ENCODE measurements around the gene CSMD2.

The CSMD2 gene

DNA sequence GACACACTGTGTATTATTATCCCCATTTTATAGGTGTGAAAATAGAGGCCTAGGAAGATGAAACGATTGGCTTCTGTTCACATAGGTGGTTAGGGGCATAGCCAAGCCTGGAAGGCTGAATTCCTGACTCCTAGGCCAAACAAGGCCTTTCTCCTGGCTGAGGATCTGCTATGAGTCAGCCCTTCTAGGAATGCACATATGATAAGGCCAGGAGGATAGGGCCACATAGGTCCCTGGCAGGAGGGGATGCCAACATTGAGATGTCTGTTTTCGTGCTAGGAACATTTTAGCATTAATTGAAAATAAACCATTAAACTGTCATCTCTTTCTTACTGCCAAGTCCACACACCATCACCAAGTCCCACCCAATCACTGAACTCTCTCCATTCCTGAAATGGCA is 9.2 kb downstream of the CSMD2 start:
- DNase-seq: peak; percentile 55

DNA sequence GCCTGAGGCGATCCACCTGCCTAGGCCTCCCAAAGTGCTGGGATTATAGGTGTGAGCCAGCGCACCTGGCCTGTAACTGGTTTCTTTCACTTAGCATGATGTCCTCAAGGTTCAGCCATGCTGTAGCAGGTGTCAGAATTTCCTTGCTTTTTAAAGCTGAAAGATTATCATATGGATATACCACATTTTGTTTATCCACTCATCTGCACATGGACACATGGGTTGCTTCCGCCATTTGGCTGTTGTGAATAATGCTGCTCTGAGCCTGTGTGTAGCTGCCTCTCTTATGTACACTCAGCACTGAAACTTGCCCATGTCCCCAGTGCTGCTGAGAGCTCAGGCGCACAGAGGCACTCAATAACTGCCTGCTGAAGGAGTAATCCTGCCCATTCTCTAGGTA is 11.8 kb downstream of the CSMD2 start:
- no peak for DNase-seq

DNA sequence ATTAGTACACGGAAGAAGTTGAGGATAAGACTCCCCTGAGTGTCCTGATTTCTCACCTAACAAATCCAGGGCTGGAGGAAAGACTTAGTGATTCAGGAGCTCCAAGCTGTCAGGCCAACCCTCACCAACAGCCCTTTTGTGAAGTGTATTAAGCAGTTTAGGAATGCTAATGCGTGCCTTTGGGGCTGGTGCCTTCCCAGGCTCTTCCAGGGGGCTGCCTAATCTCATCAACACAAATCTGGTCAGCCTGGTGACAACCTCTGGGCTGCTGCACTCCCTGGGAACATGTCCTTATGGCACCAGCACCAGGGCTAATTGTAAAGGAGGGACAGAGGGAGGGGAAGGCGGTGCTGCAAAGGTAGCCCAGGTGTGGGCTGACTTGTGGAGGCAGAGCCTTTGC is 15.5 kb downstream of the CSMD2 start:
- peak; percentile 11 for DNase-seq

DNA sequence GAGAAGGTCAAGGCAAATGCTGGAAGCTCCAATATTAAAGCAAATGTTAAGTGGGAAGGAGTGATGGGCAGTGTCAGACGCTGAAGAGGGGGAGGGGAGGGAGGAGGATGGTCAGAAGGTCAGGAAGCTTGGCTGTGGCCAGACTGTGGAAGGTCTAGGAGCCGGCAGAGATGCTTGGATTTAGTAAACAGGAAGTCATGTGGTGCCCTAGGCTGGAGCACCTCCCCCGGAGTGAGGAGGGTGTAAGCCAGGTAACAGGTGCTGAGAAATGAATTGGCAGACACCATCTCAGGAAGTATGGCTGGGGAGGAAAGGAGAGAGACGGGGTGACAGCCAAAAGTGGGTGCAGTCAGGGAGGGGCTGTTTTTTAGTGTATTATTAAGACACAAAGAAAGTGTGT is 17.7 kb downstream of the CSMD2 start:
- no peak for DNase-seq

DNA sequence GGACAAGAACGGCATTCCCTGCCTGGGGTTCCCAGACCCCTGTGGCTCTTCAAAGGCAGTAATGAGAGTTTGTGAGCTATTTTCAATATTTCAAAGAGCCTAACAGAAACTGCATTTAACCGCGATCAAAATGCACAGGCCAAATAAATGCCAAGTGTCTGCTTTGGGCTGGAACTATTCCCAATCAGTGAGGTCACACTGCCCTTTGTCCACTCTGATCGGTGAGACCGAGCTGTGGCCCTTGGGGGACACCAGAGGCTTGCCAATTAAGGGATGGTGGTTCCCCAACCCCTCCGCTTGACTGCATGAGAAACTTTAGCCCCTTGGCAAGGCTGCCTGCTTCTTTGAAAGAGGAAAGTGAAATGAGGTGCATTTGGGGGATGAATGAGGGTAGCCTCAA is 20.3 kb downstream of the CSMD2 start:
- DNase-seq: no peak

DNA sequence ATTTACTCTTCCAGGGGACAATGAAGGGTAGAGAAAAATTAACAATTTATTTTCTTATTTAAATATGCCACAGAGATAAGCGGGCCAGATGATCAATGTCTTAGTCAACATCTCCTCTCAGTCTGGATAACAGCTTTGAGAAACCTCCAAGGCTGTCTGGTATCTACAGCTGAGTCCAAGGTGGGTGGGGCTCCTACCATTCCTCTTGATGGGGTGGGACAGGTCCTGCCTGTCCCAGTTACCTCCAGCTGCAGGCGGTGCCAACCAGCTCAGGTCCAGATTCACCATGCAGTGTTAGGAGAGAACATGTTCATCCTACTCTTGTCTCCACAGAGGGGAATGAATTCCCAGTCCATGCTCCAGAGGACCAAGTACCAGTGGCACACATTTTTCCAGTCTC is 21.1 kb downstream of the CSMD2 start:
- no peak for DNase-seq

DNA sequence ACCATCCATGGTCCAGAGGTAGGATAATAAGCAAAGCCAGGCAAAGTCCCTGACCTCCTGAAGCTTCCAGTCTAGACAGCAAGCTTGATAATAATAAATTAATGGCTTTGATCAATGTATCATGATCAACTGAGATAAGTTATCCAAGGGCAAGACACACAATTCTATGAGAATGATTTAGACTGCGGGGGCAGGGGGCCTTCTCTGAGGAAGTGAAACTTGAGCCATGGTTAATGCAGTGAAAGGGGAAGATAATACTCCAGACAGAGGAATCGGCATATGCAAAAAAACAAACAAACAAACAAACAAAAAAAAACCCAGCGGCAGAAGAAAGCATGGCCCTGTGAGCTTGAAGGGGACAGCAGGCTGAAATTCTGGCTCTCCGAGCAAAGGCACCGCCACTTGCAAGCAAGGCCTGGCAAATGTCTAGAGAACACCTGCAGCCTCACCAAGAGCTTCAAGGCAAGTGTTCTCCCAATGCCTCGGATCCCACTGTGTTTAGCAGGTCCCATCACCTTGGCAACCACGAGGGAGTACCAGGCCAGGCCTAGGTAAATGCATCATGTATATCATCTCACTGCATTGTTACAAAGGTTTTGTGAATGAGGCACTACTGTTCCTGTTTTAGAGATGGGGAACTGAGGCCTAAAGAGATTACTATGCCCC is 24.9 kb downstream of the CSMD2 start:
- DNase-seq: no peak

DNA sequence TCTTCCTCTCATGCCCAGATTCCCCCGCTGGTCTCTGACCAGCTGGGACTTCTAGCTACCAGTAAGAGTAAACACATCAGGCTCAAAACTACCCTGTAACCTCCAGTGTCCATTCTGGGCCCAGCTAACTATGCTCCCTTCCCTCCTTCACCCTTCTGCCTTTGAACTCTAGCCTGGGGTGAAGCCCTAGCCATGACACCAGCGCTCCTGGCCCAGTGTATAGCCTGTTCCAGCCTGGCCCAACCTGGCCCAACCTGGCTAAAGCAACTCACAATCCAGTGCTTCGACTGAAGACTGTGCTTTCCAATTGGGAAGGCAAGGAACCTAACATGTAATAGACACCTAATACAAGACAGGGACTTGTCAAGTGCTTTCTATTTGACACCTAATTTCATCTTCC is 27.6 kb downstream of the CSMD2 start:
- DNase-seq: no peak

DNA sequence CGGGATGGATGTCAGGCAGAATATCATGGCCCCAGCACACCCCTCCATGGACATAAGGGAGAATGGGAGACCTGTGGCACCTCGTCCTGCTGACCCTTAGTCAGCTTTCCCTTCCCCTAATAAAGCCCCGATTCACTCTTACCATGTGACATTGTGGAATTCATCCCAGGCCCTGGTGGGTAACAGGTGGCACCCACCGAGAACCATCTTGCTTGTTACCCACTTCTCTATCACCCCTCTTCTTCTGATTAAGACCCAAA is 32.9 kb downstream of the CSMD2 start:
- DNase-seq: no peak

DNA sequence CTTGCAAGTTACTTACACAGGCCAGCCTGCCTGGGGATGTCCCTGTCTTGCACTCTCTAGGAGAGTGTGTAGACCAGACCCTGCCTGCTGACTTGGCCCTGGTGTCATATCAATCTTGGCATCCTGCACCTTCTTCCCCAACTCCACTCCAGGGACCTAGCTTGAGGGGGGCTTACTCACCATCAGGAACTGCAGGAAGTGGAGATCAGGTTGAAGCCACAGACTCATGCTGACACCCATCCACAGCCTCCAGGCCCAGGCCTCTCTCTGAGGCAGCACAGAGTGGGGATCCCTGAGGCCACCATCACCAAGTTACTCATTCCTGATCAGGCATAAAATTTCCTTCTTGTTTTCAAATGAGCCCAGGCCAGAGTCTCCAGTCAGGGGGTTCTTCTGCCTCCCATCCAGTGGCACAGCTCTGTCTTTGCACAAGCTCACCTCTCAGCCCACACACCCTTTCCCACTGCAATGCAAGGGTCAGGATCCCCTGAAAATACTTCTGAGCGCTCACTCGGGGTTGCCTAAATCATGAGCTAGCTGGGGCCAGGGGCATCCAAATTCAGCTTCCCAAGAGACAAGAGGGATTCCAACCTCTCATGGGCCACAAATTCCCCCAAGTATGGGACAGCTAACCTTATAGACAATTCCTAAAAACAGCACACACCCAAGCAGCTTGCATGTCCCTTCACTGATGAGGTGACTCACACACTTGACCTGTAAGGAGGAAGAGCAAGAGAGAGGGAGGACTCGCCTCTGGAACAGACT is 33.5 kb downstream of the CSMD2 start:
- no peak for DNase-seq

DNA sequence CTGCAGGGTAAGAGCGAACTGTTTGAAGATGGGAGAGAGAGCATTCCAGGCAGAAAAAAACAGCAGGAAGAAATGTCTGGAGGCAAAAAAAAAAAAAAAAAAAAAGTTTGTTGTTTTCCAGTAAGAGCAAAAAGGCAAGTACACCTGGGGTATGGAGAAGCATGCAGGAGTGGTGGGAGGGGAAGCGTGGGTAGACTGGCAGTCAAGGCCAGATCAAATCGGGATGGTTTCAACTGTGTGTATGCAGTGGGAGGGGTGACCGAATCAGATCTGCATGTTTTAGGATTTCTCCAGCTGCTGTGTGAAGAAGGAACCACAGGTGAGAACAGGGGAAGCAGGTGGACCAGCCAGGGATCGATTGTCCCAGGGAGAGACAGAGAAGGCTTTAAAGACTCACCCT is 34.7 kb downstream of the CSMD2 start:
- no peak for DNase-seq

DNA sequence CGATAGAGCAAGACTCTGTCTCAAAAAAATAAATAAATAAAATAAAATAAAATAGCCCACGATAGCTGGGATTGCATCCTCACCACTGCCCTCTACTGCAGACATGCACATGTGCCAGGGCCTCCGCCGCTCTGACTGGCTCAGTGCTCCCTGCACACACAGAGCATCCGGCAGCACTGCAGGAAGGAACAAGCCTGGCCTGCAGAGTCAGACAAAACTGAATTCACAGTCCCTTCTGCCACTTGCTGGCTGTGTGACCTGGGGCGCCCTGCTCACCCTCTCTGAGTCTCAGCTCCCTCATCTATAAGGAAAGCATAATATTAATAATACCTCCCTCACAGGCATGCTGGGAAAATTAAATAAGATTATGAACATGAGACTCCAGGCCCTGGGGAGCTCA is 35.4 kb downstream of the CSMD2 start:
- DNase-seq: no peak

DNA sequence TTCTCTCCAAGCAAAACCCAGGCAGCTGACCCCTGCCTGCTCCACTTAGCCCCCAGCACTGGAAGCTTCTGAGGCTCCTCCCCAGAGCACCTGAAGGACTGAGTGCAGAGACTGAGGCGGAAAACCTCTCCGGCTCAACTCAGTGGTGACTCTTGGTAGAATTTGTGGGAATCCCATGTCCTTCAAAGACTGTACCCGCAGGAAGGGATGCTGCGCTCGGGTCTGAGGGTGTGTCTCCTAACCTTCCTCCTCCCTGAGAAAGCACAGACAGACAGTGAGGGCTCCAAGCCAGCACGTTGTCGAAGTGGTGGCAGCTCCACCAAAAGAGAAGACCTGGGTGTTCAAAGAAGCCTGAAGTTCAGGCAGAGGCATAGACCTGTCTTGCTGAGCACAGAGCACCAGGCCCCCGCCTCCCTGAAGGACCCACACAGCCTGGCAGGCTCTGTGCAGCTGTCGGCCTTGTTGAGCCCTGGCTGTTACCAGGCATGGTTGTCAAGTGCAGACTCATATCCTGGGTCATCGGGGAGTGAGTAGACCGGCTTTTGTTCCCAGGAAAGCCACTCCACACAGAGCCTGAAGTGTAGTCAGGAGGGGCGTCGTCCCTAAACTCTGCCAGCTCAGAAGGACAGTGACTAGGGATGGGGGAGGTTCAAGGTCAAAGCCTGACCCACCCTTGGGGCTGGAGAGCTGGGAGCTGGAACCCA is 36.7 kb downstream of the CSMD2 start:
- no peak for DNase-seq

DNA sequence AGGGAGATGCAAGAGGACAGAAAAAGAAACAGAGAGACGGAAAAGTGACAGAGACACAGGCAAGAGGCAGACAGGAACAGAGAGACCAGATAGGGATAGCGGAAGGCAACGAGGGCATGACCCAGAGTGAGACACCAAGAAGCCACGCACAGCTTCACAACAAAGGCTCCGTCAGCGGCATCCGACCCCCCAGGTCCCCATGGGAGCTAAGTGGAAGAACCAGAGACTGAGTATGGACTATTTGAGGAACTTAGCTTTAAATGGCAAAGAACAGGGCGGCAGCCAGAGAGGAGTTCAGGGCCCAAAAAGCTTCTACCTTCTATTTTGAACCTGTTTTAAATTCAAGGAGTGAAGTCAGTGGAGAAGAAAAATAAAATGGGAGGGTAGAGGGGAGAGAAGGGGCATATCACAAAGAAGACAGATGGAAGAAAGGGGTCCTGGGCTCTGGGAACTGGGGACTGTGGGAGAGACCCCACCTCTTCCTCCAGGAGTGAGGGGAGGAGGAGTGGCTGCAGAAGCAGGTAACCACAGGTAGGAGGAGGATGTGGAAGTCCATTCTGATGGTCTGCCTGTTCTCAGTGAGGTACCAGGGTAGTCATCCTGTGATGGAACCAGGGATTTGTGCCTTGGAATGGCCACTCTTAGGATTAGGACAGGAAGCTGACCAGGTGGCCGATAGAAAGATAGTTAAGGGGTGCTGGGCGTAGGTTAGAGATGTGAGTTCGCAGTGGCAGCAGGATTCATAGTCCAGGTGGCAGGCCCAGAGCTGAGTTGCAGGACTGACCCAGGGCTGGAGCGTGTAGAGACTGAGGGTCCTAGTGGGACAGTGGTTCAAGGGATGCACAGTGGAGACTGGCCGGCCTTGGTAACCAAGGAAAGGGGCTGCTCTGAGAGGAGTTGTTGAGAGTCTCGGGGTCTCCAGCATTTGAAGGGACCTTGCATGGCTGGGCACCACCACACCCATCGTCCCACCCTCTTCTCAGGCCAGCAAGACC is 37.7 kb downstream of the CSMD2 start:
- DNase-seq: no peak

DNA sequence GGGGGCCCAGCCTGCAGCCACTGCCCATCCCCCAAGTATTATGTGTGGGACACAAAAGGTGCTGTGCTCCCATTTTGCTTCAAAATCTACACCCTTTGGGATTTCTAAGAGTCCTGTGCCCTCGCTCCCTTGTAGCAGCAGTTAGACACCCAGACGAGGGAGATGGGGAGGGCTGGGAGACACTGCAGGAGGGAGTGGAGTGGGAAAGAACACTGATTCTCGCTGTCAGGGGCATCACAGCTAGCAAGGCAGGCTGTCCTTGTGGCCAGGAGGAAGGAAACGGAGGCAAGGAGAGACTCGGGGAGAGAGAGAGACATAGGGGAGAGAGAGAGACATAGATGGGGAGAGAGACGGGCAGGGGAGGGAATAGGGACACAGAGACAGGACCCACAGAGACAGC is 38.5 kb downstream of the CSMD2 start:
- DNase-seq: no peak

DNA sequence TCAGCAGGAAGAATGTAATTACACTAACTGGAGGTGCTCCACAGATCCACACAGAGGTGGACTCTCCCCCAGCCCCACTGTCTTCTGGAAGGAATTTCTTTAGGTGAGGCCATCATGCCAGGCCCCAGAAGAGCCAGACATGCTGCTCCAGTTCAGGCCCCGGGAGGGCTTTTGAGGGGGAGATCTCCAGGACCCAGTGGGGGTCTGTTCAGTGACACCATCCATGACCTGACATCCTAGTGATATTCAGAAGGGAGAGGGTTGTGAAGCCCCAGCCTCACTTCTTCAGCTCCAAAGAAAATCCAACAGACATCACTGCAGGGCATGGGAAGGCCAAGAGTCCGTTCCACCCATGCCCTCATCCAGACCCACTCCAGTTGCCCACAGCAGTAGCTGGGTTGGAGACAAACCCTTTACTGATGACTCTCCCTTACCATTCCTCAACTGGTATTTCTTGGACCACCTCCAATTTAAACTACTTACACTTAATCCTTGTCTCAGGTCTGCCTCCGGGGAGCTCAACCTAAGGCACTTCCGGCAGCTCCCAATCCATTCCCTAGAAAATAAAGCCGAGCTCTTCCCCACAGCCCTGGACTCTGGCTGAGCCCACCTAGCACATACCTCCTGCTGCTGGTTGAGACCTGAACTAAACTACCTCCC is 39.2 kb downstream of the CSMD2 start:
- no peak for DNase-seq

DNA sequence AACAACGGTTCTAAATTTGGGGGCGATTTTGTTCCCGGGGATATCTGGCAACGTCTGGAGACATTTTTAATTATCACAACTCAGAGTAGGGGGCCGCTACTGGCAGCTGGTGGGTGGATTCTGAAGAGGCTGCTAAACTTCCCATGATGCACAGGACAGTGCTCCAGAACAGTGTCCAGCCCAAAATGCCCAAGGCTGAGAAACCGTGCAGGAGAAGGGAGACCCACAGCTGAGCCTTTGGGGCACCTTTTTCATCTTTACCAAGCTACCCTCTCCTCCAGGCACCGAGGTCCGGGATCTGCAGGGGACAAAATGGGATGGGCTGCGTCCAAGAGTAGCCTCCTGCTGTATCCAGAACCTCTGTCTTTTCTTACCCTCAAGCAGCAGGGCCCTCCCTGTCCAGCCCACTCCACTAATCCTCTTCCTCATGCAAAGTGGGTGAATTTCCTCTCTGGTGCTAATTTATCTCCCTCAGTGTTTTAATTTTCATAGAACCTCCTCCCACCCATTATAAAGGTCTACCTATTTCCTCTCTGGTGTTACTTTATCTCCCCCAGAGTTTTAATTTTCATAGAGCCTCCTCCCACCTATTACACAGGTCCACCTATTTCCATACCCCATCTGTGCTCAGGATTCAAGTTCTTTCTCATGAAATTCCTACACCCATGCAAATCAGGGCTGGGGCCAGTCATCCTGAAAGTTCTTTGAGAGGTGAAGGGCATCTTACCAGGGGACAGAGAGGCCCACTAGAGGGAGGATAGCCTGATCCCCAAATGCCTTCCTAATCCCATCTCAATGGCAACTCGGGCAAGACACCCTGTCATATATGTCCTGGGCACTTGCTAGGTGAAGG is 42.7 kb downstream of the CSMD2 start:
- no peak for DNase-seq

DNA sequence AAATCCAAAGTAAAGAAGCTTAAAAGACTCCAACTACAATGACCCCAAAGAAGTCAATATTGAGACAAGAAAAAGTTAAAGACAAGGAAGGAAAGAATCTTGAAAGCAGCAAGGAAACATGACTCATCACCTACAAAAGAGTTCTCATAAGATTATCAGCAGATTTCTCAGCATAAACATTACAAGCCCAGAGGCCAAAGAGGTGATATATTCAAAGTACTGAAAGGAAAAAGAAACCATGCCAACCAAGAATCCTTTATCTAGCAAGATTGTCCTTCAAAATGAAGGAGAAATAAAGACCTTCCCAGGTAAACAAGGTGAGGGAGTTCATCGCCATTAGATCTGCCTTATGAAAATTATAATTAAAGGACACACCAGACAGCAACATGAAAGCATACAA is 49.8 kb downstream of the CSMD2 start:
- DNase-seq: no peak

DNA sequence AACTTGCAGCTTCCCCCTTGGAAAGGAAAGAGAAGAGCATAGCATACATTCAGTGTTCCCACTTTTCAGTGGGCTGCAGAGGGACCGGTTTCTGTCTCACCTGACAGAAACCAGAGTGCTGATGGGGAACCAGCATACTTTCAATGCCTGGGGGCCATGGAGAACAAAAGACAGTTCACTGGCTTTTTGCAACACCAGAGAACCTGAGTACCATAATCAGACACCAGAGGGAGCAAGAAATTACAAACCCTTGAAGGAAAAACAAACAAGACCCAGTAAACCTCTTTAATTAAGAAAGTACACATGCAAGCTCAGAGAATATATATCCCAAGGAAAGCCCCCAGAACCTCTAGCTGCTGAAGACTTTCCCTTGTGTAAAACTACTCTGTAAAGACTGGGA is 51.1 kb downstream of the CSMD2 start:
- no peak for DNase-seq

DNA sequence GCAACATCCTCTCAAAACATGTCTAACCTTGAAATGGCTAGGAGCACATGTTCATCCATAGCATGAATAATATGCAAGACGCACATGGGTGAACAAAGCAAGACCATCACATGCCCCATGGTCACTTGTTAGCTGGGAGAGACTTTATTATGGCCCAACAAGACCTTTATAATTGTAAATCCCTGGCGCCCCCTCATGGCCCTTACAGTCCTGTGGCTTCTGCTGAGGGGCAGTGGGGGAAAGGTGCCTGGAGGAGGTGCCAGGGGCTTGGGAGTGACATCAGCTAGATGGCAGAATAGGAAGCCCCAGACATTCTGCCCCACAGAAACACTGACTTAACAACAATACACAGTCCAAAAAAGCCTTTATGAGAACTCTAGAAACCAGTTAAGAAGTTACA is 51.7 kb downstream of the CSMD2 start:
- DNase-seq: no peak

DNA sequence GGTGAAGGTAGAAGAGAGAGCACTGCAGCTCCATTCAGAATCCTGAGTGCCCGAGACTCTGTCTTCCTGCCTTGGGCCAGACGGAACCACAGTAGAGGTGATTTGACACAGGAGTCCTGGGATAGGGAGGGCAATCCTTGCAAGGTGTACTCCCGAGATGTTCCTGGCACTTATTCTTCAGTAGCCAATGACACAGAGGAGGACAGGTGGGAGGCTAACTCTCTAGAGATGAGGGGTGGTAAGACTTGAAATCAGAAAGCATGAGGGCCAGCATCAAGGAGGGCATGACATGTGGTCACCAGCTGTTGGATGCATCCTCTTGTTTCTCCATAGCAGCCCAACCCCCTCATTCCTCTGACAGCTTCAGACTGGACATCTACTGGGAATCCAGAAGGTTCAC is 56.3 kb downstream of the CSMD2 start:
- no peak for DNase-seq

DNA sequence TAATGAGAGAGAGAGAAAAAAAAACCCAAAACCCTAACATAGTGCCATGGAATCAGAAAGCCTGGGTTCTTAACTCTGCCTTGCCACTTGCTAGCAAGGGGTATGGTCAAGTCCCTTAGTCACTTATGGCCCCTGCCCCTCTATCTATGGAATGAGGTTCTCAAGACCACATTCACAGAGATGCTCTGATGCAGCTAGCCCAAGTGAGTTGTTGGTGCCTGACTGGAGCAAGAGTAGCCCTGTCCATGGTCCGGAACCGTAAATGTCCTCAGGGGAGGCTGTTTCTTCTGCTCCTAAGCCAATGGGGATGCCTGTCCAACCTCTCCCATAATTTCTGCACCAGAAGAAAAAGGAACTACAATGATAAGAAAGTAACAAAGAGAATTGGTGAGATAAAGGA is 56.8 kb downstream of the CSMD2 start:
- no peak for DNase-seq
